Adrenal gland (tissue), 12 donors: ENCODE measurements around the gene NUP42. TPM values are rescaled to one million over a fixed set of nuclear protein-coding genes. Genes with fewer than 3 reads are reported as not detected.

ENCODE experiments used
- DNase-seq, 7 donors: peaks; one replicate each; pipeline ENCODE4 v3.0.0-alpha.2; 2019 to 2020
- H3K27ac ChIP-seq, 5 donors: fragments of 200-600 bp; sonication (generic) in 4 of 5; 1 replicate in 3 of 5; 2 replicates in 2 of 5; pipeline versions ENCODE4 v1.5.1 to v1.8.0; 2016 to 2020; ENCODE audit warnings: mild to moderate bottlenecking in 1 of 5
- H3K27me3 ChIP-seq: fragments of 200-600 bp; 2 replicates; pipeline ENCODE4 v1.8.0; 2021
- H3K36me3 ChIP-seq, 2 donors: fragments of 200-600 bp; replicated peaks in 1 of 2; 1 replicate in 1 of 2; 2 replicates in 1 of 2; pipeline versions ENCODE4 v1.5.1 to v1.8.0; 2018 to 2022
- H3K4me1 ChIP-seq, 2 donors: fragments of 200-600 bp; replicated peaks in 1 of 2; 1 replicate in 1 of 2; 2 replicates in 1 of 2; pipeline versions ENCODE4 v1.5.1 to v1.8.0; 2018 to 2021
- H3K4me3 ChIP-seq, 4 donors: fragments of 200-600 bp; sonication (generic) in 3 of 4; one replicate each; pipeline ENCODE4 v1.5.1; 2016 to 2018
- H3K9me3 ChIP-seq, 3 donors: fragments of 200-600 bp; sonication (generic) in 1 of 3; replicated peaks in 1 of 3; 1 replicate in 2 of 3; 2 replicates in 1 of 3; pipeline versions ENCODE4 v1.5.1 to v1.8.0; 2016 to 2021
- CTCF ChIP-seq, 6 experiments: fragments of 450-650 bp in 4 of 6; fragments of 200-600 bp in 2 of 6; sonication (generic) in 1 of 6; IDR thresholded peaks; 1 replicate in 5 of 6; 2 replicates in 1 of 6; pipeline versions ENCODE4 v1.5.1 to v1.8.0; 2016 to 2021; ENCODE audit warnings: antibody characterized with exemption in 6 of 6, mild to moderate bottlenecking in 2 of 6, moderate library complexity in 1 of 6
- POLR2A ChIP-seq, 2 donors: fragments of 450-650 bp; IDR thresholded peaks; one replicate each; pipeline ENCODE4 v1.6.1; 2017; ENCODE audit warnings: antibody characterized with exemption in 2 of 2, mild to moderate bottlenecking in 2 of 2, moderate library complexity in 1 of 2
- WGBS, 4 donors: extraction: QIAGEN DNeasy Blood & Tissue Kit in 2 of 4; methylation state at CpG; one replicate each; pipeline versions ENCODE4 v1.1.5 to v1.1.7; 2013 to 2017; 5-methylcytosine and 5-hydroxymethylcytosine counted together
- intact Hi-C, 2 donors: fragments of 100-400 bp; cut with DNase I; formaldehyde crosslinking; loops; one replicate each; pipeline versions ENCODE4 v1.14.1 to v1.15.0; 2022 to 2023
- polyA plus RNA-seq, 3 donors: library from polyadenylated mRNA; stranded (reverse); fragments of 200-250 nt in 2 of 3; fragments of 350-450 nt in 1 of 3; fragmentation: Illumina TruSeq in 1 of 3; extraction: RNeasy Lipid Tissue Mini Kit (QIAGEN cat#74804) in 1 of 3; gene quantifications; one replicate each; pipeline ENCODE4 v1.2.3, GENCODE V29; 2013 to 2014
- total RNA-seq, 9 donors: library from RNA; depleted of rRNA in 4 of 9; stranded (reverse); fragments of >200 nt in 4 of 9; fragments of 120-200 nt in 1 of 9; fragmentation: NEBNext Ultra II Directional in 1 of 9; extraction: Animal tissue kit (Norgen Biotek cat#: 25700) in 1 of 9; gene quantifications; one replicate each; pipeline versions ENCODE4 v1.1.0 to v1.2.4, GENCODE V29; 2013 to 2023
- donor health status: healthy with polysubstance abuse.
- donor health status: Bipolar disorder and iron deficiency.
- donor health status: DM: yes; HTN: yes; CAD: no.
- donor health status: DM: no; HTN: no; CAD: no.
- donor health status: DM: no; HTN: no; CAD: no.
- donor health status: DM: yes; HTN: yes; CAD: no.

Gene NUP42
- total and polyA plus RNA-seq, 12 donors: 20.6 to 56.2 (median 32.7) TPM

GRCh38 chr7:23136216-23136615, 45.6 kb upstream of the NUP42 start:
- TF ChIP-seq POLR2A (IDR thresholded peaks at IDR 0.05): no peak
- TF ChIP-seq CTCF (IDR thresholded peaks at IDR 0.05): no peak
- Histone ChIP-seq H3K4me1 (no peaks in the 10 kb centered on the region), H3K27me3 (no peaks in the 10 kb centered on the region), H3K27ac (no peak overlapping the region), H3K36me3 (peaks cover 0 to 2% of the 10 kb centered on the region in 2 donors), H3K9me3 (no peaks in the 10 kb centered on the region), H3K4me3 (no peak overlapping the region)
- DNase-seq: no peak
- WGBS, 4 donors: 70 to 84% (median 79%) methylated on average over 1 of the region's 1 CpG
- intact Hi-C loops: no loop called here

DNA sequence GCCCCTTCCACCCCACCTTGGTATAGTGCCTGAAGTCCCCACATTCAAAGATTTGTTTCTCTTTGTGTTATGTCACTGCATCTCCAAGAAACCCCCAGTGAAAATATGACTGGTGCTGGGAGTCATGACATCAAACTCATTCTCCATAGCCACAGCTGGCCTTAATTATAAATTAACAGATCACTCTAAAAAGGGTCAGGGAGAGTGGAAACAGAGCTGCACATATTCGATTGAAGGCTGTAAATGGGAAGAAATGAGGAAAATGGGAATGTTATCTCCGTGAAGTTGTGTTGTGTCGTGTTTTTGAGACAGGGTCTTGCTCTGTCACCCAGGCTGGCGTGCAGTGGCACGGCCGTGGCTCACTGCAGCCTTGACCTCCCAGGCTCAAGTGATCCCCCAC, 24.2 kb upstream of the NUP42 start:
- Histone ChIP-seq H3K27me3 (no peaks in the 10 kb centered on the region), H3K27ac (no peak overlapping the region), H3K4me1 (no peaks in the 10 kb centered on the region), H3K9me3 (no peaks in the 10 kb centered on the region), H3K36me3 (peaks cover 0 to 9% of the 10 kb centered on the region in 2 donors), H3K4me3 (no peak overlapping the region)
- intact Hi-C loops: no loop called here
- TF ChIP-seq POLR2A (IDR thresholded peaks at IDR 0.05) (no peak), CTCF (IDR thresholded peaks at IDR 0.05) (no peak)
- no peak for DNase-seq
- WGBS, 4 donors: 76 to 97% (median 80%) methylated on average over 5 to 6 of the region's 6 CpGs

GRCh38 chr7:23158546-23158945, 23.3 kb upstream of the NUP42 start:
- TF ChIP-seq CTCF (IDR thresholded peaks at IDR 0.05) (no peak), POLR2A (IDR thresholded peaks at IDR 0.05) (no peak)
- no peaks in the 10 kb centered on the region for H3K4me1 ChIP-seq
- intact Hi-C loops: no loop called here
- no peak overlapping the region for H3K27ac ChIP-seq
- 95 to 99% (median 98%) methylated on average over 2 of the region's 2 CpGs for WGBS, 4 donors
- no peaks in the 10 kb centered on the region for H3K27me3 ChIP-seq
- H3K9me3 ChIP-seq: no peaks in the 10 kb centered on the region
- peaks cover 0 to 3% of the 10 kb centered on the region in 2 donors for H3K36me3 ChIP-seq
- DNase-seq: no peak
- H3K4me3 ChIP-seq: no peak overlapping the region

- no peak for TF ChIP-seq CTCF (IDR thresholded peaks at IDR 0.05)
- TF ChIP-seq POLR2A (IDR thresholded peaks at IDR 0.05): no peak
- Histone ChIP-seq H3K4me1 (no peaks in the 10 kb centered on the region), H3K36me3 (peaks cover 0 to 5% of the 10 kb centered on the region in 2 donors), H3K9me3 (no peaks in the 10 kb centered on the region), H3K4me3 (no peak overlapping the region), H3K27me3 (no peaks in the 10 kb centered on the region), H3K27ac (no peak overlapping the region)
- no peak for DNase-seq
- intact Hi-C loops: no loop called here
- WGBS, 4 donors: 94 to 100% (median 96%) methylated on average over 1 of the region's 1 CpG
These were observed 20.4 kb upstream of the NUP42 start for GRCh38 chr7:23161482-23161881.
